Measurements from ENCODE around the gene OXNAD1. TPM values are rescaled to one million over a fixed set of nuclear protein-coding genes. Genes with fewer than 3 reads are reported as not detected.

The OXNAD1 gene
- total RNA-seq, 1 experiment from 2014 or later = 12.1 TPM

GRCh38 chr3:16257309-16257708, 7.7 kb upstream of the OXNAD1 start:
- no peaks in the 10 kb centered on the region for H3K27me3 ChIP-seq (ENCODE audit: insufficient read depth, low read length)
- H3K4me1 ChIP-seq (ENCODE audit: control insufficient read depth in 1 of 2, insufficient read depth in 2 of 2, low read length in 2 of 2) = no peaks in the 10 kb centered on the region
- H3K36me3 ChIP-seq (ENCODE audit: control insufficient read depth in 1 of 2, insufficient read depth in 2 of 2, low read length in 2 of 2) = peaks cover 3 to 10% of the 10 kb centered on the region in 2 experiments
- H3K4me2 ChIP-seq (ENCODE audit: low read length) = no peak overlapping the region
- no peak overlapping the region for H3K27ac ChIP-seq (ENCODE audit: low read depth, low read length)
- H2AFZ ChIP-seq (ENCODE audit: low read depth, low read length, poor library complexity, severe bottlenecking) = no peak overlapping the region
- no peaks in the 10 kb centered on the region for H4K20me1 ChIP-seq (ENCODE audit: insufficient read depth)
- BruUV-seq (replicated peaks) = no TSS peak
- no peak for ATAC-seq
- no peak overlapping the region for H3K4me3 ChIP-seq (replicated peaks in 1 of 2; ENCODE audit: low read depth in 1 of 2, low read length in 2 of 2)
- no peak for DNase-seq (ENCODE audit: low read depth, low spot score)
- no peaks in the 10 kb centered on the region for H3K9me2 ChIP-seq (ENCODE audit: insufficient read depth)
- ChIA-PET CTCF (no interaction called here), RAD21 (ENCODE audit: low non-redundant PET in 1 of 2, low total read pairs in 2 of 2, uncharacterized antibody in 2 of 2, unreplicated experiment in 2 of 2) (no interaction called here), POLR2A (no interaction called here)
- peaks cover 9% of the 10 kb centered on the region for H3K79me2 ChIP-seq (ENCODE audit: insufficient read depth, low read length)
- H3K9me3 ChIP-seq (ENCODE audit: control insufficient read depth in 1 of 2, insufficient read depth in 1 of 2, low read depth in 1 of 2, low read length in 2 of 2) = no peaks in the 10 kb centered on the region
- H3K9ac ChIP-seq (ENCODE audit: low read length) = no peak overlapping the region
- intact Hi-C loops (cut with micrococcal nuclease) = no loop called here
- TF ChIP-seq MAX (IDR thresholded peaks at IDR 0.05) (no peak), ZFX (IDR thresholded peaks at IDR 0.05) (no peak), TCF7L2 (IDR thresholded peaks at IDR 0.05; ENCODE audit: borderline replicate concordance, extremely low read depth, insufficient read depth, insufficient read length) (no peak), POLR2A (IDR thresholded peaks at IDR 0.05; ENCODE audit: borderline replicate concordance, extremely low read depth, insufficient read depth, insufficient read length) (no peak), EGR1 (IDR thresholded peaks at IDR 0.05; ENCODE audit: low read depth) (no peak), FOSL1 (IDR thresholded peaks at IDR 0.05; ENCODE audit: low read depth) (no peak), ELF1 (IDR thresholded peaks at IDR 0.05; ENCODE audit: borderline replicate concordance, low read depth) (no peak), SRF (IDR thresholded peaks at IDR 0.05; ENCODE audit: low read depth) (no peak), ZNF274 (IDR thresholded peaks at IDR 0.05; ENCODE audit: low read depth, low read length) (no peak), SIN3A (IDR thresholded peaks at IDR 0.05; ENCODE audit: low read depth) (no peak), RAD21 (IDR thresholded peaks at IDR 0.05; ENCODE audit: low read depth) (no peak), YY1 (IDR thresholded peaks at IDR 0.05; ENCODE audit: extremely low read depth, insufficient replicate concordance, low read depth, low read length) (no peak), EZH2phosphoT487 (IDR thresholded peaks at IDR 0.05; ENCODE audit: borderline replicate concordance) (no peak), SP1 (IDR thresholded peaks at IDR 0.05; ENCODE audit: low read depth) (no peak), JUND (IDR thresholded peaks at IDR 0.05) (no peak)
- TF ChIP-seq, protein P1, sequence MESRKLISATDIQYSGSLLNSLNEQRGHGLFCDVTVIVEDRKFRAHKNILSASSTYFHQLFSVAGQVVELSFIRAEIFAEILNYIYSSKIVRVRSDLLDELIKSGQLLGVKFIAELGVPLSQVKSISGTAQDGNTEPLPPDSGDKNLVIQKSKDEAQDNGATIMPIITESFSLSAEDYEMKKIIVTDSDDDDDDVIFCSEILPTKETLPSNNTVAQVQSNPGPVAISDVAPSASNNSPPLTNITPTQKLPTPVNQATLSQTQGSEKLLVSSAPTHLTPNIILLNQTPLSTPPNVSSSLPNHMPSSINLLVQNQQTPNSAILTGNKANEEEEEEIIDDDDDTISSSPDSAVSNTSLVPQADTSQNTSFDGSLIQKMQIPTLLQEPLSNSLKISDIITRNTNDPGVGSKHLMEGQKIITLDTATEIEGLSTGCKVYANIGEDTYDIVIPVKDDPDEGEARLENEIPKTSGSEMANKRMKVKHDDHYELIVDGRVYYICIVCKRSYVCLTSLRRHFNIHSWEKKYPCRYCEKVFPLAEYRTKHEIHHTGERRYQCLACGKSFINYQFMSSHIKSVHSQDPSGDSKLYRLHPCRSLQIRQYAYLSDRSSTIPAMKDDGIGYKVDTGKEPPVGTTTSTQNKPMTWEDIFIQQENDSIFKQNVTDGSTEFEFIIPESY (IDR thresholded peaks at IDR 0.05; ENCODE audit: extremely low read depth, insufficient replicate concordance, low read length) = no peak

Data from HCT116 (cell line).